ENCODE measurements around the gene RNF6. TPM values are rescaled to one million over a fixed set of nuclear protein-coding genes. Genes with fewer than 3 reads are reported as not detected.
A peak's percentile ranks its signal among the peaks of the same experiment; 100 is the strongest.
"Not testable (repeated sequence)": the region's sequence is repeated elsewhere in the genome, so short reads cannot be mapped to it uniquely, and the experiment has no call there.

The RNF6 gene
- polyA plus RNA-seq, 3 donors, result 8.9 to 20.3 (median 15.0) TPM

DNA sequence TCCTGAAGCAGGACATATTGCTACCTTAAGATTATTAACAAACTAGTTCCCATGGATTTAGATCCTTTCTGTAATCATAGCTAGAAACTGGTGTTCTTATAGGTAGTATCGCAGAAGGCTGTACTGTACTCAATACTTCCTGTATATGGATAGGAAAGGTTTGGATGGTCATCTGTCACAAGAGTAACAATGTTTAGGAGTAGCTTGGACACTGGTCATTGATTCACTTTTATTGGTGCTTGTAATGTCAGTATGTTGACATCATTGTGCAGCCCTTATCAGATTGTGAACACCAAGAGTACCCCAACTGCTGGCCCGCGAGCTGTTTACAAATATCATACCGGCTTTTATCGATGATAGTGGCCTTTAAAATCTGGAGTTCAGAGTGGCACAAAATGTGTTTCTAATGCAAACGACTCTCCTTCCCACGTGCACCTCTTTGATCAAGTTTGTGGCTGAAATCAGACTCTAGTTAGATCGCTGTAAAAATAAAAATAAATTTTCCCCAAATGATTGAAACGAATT, 31.2 kb upstream of the RNF6 start:
- H3K27ac Mint-ChIP-seq, result peak overlapping the region in 2 of 7 donors; percentile 82 to 83
- peaks cover 23% of the 10 kb centered on the region for H3K4me1 Mint-ChIP-seq
- no peaks in the 10 kb centered on the region for H3K36me3 Mint-ChIP-seq
- Histone ChIP-seq H3K4me3 (replicated peaks in 1 of 3; ENCODE audit: low read depth in 2 of 3, low read length in 3 of 3) (peak overlapping the region; percentile 59 to 98 (median 66)), H3K27me3 (ENCODE audit: control insufficient read depth in 2 of 2, insufficient read depth in 2 of 2, low read length in 2 of 2) (peaks cover 2% of the 10 kb centered on the region in 2 donors), H4K20me1 (ENCODE audit: insufficient read depth, low read length) (peaks cover 13% of the 10 kb centered on the region), H3K27ac (ENCODE audit: low read depth in 1 of 2, low read length in 2 of 2) (peak overlapping the region; percentile 65 to 79), H2AFZ (ENCODE audit: insufficient read depth, low read depth, low read length, poor library complexity, severe bottlenecking) (peak overlapping the region; percentile 93), H3K79me2 (ENCODE audit: insufficient read depth, low read length) (peaks cover 38% of the 10 kb centered on the region), H3K36me3 (replicated peaks in 1 of 2; ENCODE audit: control insufficient read depth in 1 of 2, insufficient read depth in 2 of 2, low read length in 2 of 2) (no peaks in the 10 kb centered on the region), H3K4me2 (replicated peaks; ENCODE audit: extremely low read depth, low read length, poor library complexity, severe bottlenecking) (peak overlapping the region; percentile 85), H3K9ac (ENCODE audit: insufficient read depth, low read length, poor library complexity, severe bottlenecking) (peak overlapping the region; percentile 75), H3K9me3 (replicated peaks in 1 of 2; ENCODE audit: control insufficient read depth in 1 of 2, insufficient read depth in 1 of 2, low read length in 2 of 2) (no peaks in the 10 kb centered on the region), H3K4me1 (ENCODE audit: control insufficient read depth in 1 of 2, insufficient read depth in 2 of 2, low read length in 2 of 2) (peaks cover 15 to 18% of the 10 kb centered on the region in 2 donors)
- 46% methylated on average over 9 of the region's 9 CpGs for WGBS (ENCODE audit: insufficient coverage)
- intact Hi-C loops (cut with micrococcal nuclease), result loop anchor here (5.0 to 10.0 kb wide), 2 partner anchors 66 to 69 kb away; no protein-coding TSS in a partner anchor
- peak overlapping the region; percentile 84 to 98 for H3K4me3 Mint-ChIP-seq
- no peaks in the 10 kb centered on the region for H3K9me3 Mint-ChIP-seq
- H3K27me3 Mint-ChIP-seq (ENCODE audit: low read depth in 3 of 3), result peaks cover 0 to 7% (median 0%) of the 10 kb centered on the region in 3 donors
- TF ChIP-seq, protein P1, sequence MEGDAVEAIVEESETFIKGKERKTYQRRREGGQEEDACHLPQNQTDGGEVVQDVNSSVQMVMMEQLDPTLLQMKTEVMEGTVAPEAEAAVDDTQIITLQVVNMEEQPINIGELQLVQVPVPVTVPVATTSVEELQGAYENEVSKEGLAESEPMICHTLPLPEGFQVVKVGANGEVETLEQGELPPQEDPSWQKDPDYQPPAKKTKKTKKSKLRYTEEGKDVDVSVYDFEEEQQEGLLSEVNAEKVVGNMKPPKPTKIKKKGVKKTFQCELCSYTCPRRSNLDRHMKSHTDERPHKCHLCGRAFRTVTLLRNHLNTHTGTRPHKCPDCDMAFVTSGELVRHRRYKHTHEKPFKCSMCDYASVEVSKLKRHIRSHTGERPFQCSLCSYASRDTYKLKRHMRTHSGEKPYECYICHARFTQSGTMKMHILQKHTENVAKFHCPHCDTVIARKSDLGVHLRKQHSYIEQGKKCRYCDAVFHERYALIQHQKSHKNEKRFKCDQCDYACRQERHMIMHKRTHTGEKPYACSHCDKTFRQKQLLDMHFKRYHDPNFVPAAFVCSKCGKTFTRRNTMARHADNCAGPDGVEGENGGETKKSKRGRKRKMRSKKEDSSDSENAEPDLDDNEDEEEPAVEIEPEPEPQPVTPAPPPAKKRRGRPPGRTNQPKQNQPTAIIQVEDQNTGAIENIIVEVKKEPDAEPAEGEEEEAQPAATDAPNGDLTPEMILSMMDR (IDR thresholded peaks at IDR 0.05), result no peak
- no peak for DNase-seq

- not testable (repeated sequence) for H3K4me3 Mint-ChIP-seq; H3K36me3 Mint-ChIP-seq; DNase-seq; H3K27ac ChIP-seq (ENCODE audit: low read depth in 1 of 2, low read length in 2 of 2); H3K27me3 Mint-ChIP-seq (ENCODE audit: low read depth in 3 of 3); H3K9ac ChIP-seq (ENCODE audit: insufficient read depth, low read length, poor library complexity, severe bottlenecking); H3K9me3 ChIP-seq (replicated peaks in 1 of 2; ENCODE audit: control insufficient read depth in 1 of 2, insufficient read depth in 1 of 2, low read length in 2 of 2); H2AFZ ChIP-seq (ENCODE audit: insufficient read depth, low read depth, low read length, poor library complexity, severe bottlenecking); H3K9me3 Mint-ChIP-seq; H3K27me3 ChIP-seq (ENCODE audit: control insufficient read depth in 2 of 2, insufficient read depth in 2 of 2, low read length in 2 of 2); H3K27ac Mint-ChIP-seq; H3K4me3 ChIP-seq (replicated peaks in 1 of 3; ENCODE audit: low read depth in 2 of 3, low read length in 3 of 3); H3K4me2 ChIP-seq (replicated peaks; ENCODE audit: extremely low read depth, low read length, poor library complexity, severe bottlenecking); H3K36me3 ChIP-seq (replicated peaks in 1 of 2; ENCODE audit: control insufficient read depth in 1 of 2, insufficient read depth in 2 of 2, low read length in 2 of 2)
- peaks cover 12% of the 10 kb centered on the region for H4K20me1 ChIP-seq (ENCODE audit: insufficient read depth, low read length)
- peaks cover 26% of the 10 kb centered on the region for H3K79me2 ChIP-seq (ENCODE audit: insufficient read depth, low read length)
- peaks cover 15 to 18% of the 10 kb centered on the region in 2 donors for H3K4me1 ChIP-seq (ENCODE audit: control insufficient read depth in 1 of 2, insufficient read depth in 2 of 2, low read length in 2 of 2)
- intact Hi-C loops (cut with micrococcal nuclease), result loop anchor here (5.0 to 10.0 kb wide), 2 partner anchors 65 to 67 kb away; no protein-coding TSS in a partner anchor
- H3K4me1 Mint-ChIP-seq, result peaks cover 21% of the 10 kb centered on the region
- no CpG with 5 or more reads among the region's 4 CpGs for WGBS (ENCODE audit: insufficient coverage)
These were observed 29.9 kb upstream of the RNF6 start for GRCh38 chr13:26252006-26252405.
